22Rv1 (cell line): ENCODE results near the gene LARP4B.

Experiments
- CTCF ChIP-seq: fragments of 450-650 bp; IDR thresholded peaks from 2 replicates; pipeline ENCODE4 v1.5.1; 2017; ENCODE audit warnings: mild to moderate bottlenecking
- ZFX ChIP-seq: fragments of 450-650 bp; IDR thresholded peaks from 2 replicates; pipeline ENCODE4 v1.6.1; 2017; ENCODE audit warnings: antibody characterized with exemption, borderline replicate concordance

- TF ChIP-seq CTCF, result no peak
- no peak for TF ChIP-seq ZFX
These were observed 115.4 kb downstream of the LARP4B start for GRCh38 chr10:816091-816477.
